GM23338 (cell line): Measurements from ENCODE around the gene PPP1R2.

ENCODE experiments used
- CTCF ChIP-seq, 2 experiments: fragments of 200-600 bp in 1 of 2; sonication (generic) in 1 of 2; conservative IDR thresholded peaks; 2 replicates each; pipeline versions ENCODE4 v1.5.1 to v1.6.1; 2016 to 2017; ENCODE audit warnings: antibody characterized with exemption in 2 of 2, low read depth in 2 of 2, mild to moderate bottlenecking in 2 of 2, moderate library complexity in 1 of 2
- EZH2 ChIP-seq: fragments of 200-600 bp; sonication (generic); IDR thresholded peaks from one replicate; pipeline ENCODE4 v1.8.0; 2017; ENCODE audit warnings: antibody characterized with exemption, mild to moderate bottlenecking, low read depth; ENCODE audit not compliant: unreplicated experiment
- POLR2AphosphoS5 ChIP-seq: IDR thresholded peaks from 2 replicates; pipeline ENCODE4 v1.6.1; 2016; ENCODE audit warnings: antibody characterized with exemption, low read depth
- TF ChIP-seq, protein P1 (sequence below): IDR thresholded peaks from one replicate; pipeline ENCODE4 v1.6.1; 2018; ENCODE audit warnings: antibody characterized with exemption; ENCODE audit not compliant: unreplicated experiment

DNA sequence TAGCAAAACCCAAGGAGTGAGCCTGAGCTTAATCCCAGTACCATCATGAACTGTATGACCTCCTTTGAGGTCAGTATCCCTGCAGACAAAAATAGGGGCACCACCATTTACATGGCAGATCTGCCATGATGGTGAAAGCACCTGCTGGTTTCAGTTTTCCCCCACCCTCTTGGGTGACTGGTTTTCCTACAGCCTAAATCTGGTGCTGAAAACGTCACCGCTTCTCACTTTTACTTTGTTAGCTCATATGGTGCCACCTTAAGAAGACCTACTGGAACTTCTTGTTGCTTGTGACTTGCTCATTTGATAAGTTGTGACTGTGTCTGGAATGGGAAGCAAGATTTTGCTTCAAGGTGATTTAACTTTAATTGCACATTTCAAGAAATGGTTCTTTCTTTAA is 5.1 kb downstream of the PPP1R2 start:
- TF ChIP-seq CTCF (conservative IDR thresholded peaks at IDR 0.05; ENCODE audit: low read depth in 2 of 2) = no peak
- TF ChIP-seq POLR2AphosphoS5 = no peak
- TF ChIP-seq, protein P1, sequence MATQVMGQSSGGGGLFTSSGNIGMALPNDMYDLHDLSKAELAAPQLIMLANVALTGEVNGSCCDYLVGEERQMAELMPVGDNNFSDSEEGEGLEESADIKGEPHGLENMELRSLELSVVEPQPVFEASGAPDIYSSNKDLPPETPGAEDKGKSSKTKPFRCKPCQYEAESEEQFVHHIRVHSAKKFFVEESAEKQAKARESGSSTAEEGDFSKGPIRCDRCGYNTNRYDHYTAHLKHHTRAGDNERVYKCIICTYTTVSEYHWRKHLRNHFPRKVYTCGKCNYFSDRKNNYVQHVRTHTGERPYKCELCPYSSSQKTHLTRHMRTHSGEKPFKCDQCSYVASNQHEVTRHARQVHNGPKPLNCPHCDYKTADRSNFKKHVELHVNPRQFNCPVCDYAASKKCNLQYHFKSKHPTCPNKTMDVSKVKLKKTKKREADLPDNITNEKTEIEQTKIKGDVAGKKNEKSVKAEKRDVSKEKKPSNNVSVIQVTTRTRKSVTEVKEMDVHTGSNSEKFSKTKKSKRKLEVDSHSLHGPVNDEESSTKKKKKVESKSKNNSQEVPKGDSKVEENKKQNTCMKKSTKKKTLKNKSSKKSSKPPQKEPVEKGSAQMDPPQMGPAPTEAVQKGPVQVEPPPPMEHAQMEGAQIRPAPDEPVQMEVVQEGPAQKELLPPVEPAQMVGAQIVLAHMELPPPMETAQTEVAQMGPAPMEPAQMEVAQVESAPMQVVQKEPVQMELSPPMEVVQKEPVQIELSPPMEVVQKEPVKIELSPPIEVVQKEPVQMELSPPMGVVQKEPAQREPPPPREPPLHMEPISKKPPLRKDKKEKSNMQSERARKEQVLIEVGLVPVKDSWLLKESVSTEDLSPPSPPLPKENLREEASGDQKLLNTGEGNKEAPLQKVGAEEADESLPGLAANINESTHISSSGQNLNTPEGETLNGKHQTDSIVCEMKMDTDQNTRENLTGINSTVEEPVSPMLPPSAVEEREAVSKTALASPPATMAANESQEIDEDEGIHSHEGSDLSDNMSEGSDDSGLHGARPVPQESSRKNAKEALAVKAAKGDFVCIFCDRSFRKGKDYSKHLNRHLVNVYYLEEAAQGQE = no peak
- TF ChIP-seq EZH2 = no peak
